ENCODE measurements around the gene PTPN3.

GRCh38 chr9:109468927-109469326 is 29.2 kb downstream of the PTPN3 start:
- TF ChIP-seq CTCF (IDR thresholded peaks at IDR 0.05) (no peak), EZH2 (IDR thresholded peaks at IDR 0.05; ENCODE audit: borderline replicate concordance, insufficient read depth, low read depth, low read length, poor library complexity, severe bottlenecking) (no peak)

Data from B cell (primary cell).